ENCODE data around the gene UBE2U.

Gene UBE2U

GRCh38 chr1:64228167-64228957 is 24.9 kb downstream of the UBE2U start:
- no peak for DNase-seq (ENCODE audit: extremely low read depth, low read depth)
- no peak for TF ChIP-seq CTCF (IDR thresholded peaks at IDR 0.05; ENCODE audit: low read depth, low read length)

- TF ChIP-seq CTCF (IDR thresholded peaks at IDR 0.05; ENCODE audit: low read depth, low read length), result no peak
These were observed 25.9 kb downstream of the UBE2U start for GRCh38 chr1:64229307-64229706.

GRCh38 chr1:64231153-64231552 is 27.7 kb downstream of the UBE2U start:
- no peak for DNase-seq (ENCODE audit: extremely low read depth, low read depth)
- TF ChIP-seq CTCF (IDR thresholded peaks at IDR 0.05; ENCODE audit: low read depth, low read length), result no peak

More at GRCh38 chr1:64229307-64229706, 25.9 kb downstream of the UBE2U start:
- no peak for DNase-seq (ENCODE audit: extremely low read depth, low read depth)

- DNase-seq (ENCODE audit: extremely low read depth, low read depth), result no peak
- no peak for TF ChIP-seq CTCF (IDR thresholded peaks at IDR 0.05; ENCODE audit: low read depth, low read length)
These were observed 28.2 kb downstream of the UBE2U start for GRCh38 chr1:64231654-64232053.

GRCh38 chr1:64234714-64235113 is 31.3 kb downstream of the UBE2U start:
- TF ChIP-seq CTCF (IDR thresholded peaks at IDR 0.05; ENCODE audit: low read depth, low read length), result no peak
- DNase-seq (ENCODE audit: extremely low read depth, low read depth), result no peak

- DNase-seq (ENCODE audit: extremely low read depth, low read depth), result no peak
These were observed 31.8 kb downstream of the UBE2U start for GRCh38 chr1:64235181-64235580.

More at GRCh38 chr1:64235181-64235580, 31.8 kb downstream of the UBE2U start:
- no peak for TF ChIP-seq CTCF (IDR thresholded peaks at IDR 0.05; ENCODE audit: low read depth, low read length)
